T-helper 2 cell (primary cell): ENCODE data around the gene GTF2H4.
"Not testable (repeated sequence)": the region's sequence is repeated elsewhere in the genome, so short reads cannot be mapped to it uniquely, and the experiment has no call there.

ENCODE experiments used
- DNase-seq, 5 experiments: peaks; one replicate each; pipeline versions ENCODE4 v3.0.0 to v3.0.0-alpha.2; 2012 to 2022

GTF2H4 gene

GRCh38 chr6:30926644-30927043 lies 18.6 kb downstream of the GTF2H4 start:
- DNase-seq = no peak

DNA sequence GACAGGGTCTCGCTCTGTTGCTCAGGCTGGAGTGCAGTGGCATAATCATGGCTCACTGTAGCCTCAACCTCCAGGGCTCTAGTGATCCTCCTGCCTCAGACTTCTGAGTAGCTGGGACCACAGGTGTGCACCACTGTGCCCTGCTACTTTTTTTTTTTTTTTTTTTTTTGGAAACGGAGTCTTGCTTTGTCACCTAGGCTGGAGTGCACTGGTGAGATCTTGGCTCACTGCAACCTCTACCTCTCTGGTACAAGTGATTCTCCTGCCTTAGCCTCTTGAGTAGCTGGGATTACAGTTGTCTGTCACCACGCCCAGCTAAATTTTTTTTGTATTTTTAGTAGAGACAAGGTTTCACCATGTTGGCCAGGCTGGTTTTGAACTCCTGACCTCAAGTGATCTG lies 19.1 kb downstream of the GTF2H4 start:
- not testable (repeated sequence) for DNase-seq

DNA sequence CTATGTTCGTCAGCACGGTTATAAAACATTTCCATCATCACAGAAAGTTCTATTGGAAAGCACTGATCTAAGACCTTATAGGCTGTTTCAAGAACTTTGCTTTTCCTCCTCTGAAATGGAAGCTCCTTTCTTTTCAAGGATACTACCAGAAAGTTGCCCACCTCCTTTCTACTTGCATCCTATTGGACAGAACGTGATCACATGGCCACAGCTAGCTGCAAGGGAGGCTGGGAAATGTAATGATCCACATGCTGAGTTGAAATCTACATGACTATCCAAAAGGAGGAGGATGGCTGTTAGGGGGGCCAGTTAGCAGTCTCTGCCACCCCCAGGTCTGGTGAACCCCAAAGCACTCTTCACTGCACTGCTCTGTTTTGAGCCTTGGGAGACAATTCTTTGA lies 20.7 kb downstream of the GTF2H4 start:
- no peak for DNase-seq

DNA sequence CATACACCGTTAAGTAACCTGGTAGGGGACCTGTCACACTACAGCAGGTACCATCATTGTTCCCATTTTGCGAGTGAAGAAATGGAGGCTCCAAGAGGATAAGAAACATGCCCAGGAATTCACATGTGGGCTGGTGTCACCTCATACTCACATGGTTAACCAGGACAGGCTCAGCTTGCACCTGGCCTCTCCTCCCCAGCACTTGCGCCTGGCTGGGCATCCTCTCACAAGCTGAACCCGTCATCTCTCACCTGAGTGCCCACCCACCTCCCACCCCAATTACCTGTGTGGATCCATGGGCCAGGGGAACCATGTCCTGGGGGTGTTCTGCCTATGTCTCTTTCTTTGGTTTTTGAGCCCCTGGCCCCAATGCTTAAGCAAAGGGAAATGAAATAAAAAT lies 22.5 kb downstream of the GTF2H4 start:
- DNase-seq = no peak

DNA sequence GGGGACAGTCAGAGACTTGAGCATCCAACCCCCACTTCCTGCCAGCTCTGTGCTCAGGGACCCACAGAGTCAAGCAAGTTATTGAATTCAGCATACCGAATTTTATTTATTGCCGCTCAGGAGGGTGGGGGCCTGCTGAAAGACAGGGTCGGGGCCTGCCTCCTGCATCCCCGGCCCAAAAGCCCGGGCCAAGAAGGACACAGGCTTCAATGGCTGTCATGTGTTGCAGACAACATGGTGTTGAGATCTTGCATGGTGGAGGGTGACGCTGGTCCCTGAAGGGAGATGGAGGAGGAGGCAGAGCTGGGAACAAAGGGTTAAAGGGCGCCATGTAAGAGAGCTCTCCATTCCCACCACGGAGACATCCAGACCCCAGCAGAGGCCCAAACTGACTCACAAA lies 23.3 kb downstream of the GTF2H4 start:
- DNase-seq = no peak

GRCh38 chr6:30931969-30932645 lies 24.1 kb downstream of the GTF2H4 start, which contains the start of gene SFTA2:
Gene SFTA2 (minus strand): TSS chr6:30932170. CDS start chr6:30932096, 74 bp downstream.
- no peak for DNase-seq

DNA sequence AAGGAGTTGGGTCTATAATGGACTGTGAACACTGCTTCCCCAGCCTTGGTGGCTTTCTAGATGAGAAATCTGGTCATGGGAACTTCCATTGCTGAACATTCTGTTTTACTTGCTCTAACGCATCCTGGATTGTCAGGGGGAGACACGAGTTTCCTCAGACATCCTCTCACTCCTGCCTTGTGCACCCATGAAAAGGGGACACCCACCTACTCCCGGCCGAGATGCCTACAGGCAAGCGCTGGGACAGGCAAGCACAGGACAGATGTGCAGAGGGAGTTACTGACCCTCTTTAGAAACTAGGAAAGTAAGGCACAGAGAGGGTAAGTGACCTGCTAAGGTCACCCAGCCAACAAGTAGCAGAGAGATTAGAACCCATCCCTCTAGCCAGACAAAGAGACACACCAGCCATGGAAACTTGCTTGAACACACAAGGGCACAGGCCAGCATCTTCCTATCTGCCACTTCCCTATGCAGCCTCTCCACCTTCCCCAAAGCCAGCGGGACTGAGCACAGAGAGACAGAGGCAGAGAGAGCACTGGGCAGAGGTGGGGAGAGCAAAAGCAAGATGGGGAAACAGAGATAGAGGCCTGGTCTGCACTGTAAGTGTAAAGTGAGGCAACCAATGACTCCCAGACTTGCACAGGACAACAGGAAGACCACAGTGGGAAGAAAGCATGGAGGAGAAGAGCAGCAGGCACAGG lies 24.8 kb downstream of the GTF2H4 start:
- DNase-seq = no peak

- no peak for DNase-seq
Observed at GRCh38 chr6:30935018-30935417, 27.0 kb downstream of the GTF2H4 start.

DNA sequence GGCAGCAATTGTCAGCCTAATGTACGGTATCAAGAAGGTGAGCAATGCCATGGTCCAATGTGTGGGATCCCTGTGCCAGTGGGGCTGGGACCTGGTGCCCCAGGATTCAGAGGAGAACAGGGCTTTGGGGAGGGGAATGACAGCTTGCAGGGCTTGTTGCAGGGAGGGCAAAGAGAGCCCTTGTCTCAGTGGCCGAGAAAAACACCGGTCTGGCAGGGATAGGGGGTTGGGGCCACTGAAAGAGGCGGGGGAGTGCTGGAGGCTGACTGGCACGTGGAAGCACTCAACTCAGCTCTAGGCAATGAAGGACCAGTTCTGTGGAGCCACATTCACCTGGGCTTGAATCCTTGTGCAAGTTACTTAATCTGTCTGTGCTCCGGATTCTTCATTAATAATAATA lies 29.3 kb downstream of the GTF2H4 start:
- DNase-seq = no peak

DNA sequence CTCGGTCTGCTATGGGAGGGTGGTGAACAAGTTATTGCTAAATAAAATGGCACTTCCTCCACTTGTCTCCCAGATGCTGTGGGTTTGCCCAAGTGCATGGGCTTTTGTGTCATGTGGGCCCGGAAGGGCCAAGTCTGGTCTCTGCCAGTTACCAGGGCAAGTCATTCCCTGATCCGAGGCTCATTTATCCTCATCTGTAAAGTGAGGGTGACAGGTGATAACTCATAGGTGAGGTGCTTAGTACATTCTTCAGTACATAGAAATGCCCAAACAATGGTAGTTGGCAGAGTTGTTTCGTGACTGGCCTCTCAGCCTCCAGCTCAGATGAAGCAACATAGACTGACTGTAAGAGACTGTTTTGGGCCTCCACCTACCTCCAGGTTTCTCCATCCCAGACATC lies 30.7 kb downstream of the GTF2H4 start:
- no peak for DNase-seq

GRCh38 chr6:30939473-30939872 lies 31.5 kb downstream of the GTF2H4 start:
- DNase-seq = no peak

DNA sequence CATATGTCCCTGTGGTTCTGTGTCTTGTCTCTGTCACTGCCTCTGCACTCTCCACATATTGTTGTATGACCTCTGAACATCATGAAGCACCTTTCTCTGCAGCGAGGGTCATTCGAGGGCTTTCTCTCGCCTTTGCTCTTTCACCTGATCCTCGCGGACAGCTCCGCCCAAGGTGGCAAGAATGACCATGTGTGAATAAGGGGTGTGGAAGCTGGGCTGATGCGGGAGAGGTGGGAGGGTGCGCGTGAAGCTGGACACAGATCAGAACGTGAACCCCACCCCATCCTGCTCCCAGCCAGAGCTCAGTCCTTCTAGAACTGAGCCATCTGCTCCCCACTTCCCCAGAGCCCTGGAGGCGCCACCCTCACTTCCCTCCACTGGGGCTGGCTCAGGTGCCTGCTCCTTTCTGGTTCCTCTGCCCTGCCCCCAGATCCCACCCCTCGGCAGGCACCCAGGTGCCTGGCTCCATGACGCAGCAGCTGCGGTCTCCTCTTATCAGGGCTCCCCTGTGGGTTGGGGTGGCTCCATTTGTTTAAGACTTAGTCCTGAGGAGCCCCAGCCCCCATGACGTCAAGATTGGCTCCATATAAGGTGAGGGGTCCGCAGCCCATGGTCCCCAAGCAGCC lies 32.5 kb downstream of the GTF2H4 start, which contains the start of gene MUCL3:
Gene MUCL3 (plus strand): TSS at position 613 of the 626 bp plus-strand sequence. CDS start 27 bp downstream, outside the sequence.
- DNase-seq = no peak

DNA sequence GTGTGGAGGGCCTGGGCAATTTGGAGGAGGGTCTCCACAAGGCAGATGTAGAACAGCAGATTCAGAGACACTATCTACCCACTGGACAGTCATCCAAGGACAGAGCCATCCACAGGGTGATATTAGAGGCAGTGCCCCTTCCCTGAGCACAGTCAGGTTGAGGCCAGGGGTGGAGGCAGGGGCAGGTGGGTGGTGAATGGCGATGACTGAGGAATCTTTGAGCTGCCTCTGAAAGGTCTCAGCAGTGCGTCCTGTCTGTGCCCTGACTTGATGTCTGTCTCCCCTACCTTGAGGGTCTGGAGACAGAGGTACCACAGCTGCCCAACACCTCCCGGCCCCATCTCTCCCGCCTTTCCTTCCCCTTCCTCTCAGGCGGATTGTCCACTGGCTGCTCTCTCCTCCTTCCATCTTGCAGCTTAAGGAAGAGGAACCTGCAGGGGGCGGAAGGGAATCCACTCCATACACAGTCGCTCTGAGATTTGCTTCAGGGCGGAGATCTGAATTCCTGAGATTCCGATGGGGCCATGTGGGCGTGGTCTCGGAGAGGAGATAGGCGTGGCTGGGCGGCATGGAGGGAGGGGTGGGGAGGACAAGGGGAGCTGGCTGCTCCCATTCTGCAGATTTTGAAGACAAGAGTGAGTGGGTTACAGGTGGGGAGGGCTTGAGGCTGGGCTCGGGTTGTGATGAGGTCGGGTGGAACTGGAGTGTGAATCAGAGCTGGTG lies 34.5 kb downstream of the GTF2H4 start:
- no peak for DNase-seq

GRCh38 chr6:30944051-30944450 lies 36.0 kb downstream of the GTF2H4 start:
- no peak for DNase-seq

DNA sequence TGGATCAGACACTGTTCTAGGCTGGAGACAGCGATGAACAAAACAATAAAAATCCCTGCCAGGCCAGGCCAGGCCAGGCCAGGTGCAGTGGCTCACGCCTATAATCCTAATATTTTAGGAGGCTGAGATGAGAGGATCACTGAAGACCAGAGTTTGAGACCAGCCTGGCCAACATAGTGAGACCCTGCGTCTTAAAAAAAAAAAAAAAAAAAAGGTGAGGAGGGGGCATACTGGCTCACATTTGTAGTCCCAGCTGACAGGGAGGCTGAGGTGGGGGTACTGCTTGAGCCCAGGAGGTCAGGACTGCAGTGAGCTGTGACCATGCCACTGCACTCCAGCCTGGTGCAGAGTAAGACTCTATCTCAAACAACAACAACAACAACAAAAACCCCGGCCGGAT lies 37.3 kb downstream of the GTF2H4 start:
- DNase-seq = no peak

- DNase-seq = no peak
Observed at GRCh38 chr6:30947231-30947630, 39.2 kb downstream of the GTF2H4 start.

- no peak for DNase-seq
Observed at GRCh38 chr6:30948811-30949210, 40.8 kb downstream of the GTF2H4 start.

DNA sequence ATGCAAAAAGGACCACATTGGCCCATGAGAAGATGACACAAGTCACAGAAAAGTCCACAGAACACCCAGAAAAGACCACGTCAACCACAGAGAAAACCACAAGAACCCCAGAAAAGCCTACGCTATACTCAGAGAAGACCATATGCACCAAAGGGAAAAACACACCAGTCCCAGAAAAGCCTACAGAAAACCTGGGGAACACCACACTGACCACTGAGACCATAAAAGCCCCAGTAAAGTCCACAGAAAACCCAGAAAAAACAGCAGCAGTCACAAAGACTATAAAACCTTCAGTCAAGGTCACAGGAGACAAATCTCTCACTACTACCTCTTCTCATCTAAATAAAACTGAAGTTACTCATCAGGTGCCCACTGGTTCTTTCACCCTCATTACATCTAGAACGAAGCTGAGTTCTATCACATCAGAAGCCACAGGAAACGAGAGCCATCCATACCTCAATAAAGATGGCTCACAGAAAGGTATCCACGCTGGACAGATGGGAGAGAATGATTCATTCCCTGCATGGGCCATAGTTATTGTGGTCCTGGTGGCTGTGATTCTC lies 44.0 kb downstream of the GTF2H4 start:
- no peak for DNase-seq

GRCh38 chr6:30954631-30955366 lies 46.8 kb downstream of the GTF2H4 start:
- DNase-seq = no peak

- peak; percentile 37 to 76 (median 58) for DNase-seq
Observed at GRCh38 chr6:30955367-30956042, 47.5 kb downstream of the GTF2H4 start.

GRCh38 chr6:30957716-30958115 lies 49.7 kb downstream of the GTF2H4 start:
- DNase-seq = no peak
